ENCODE results near the gene GLOD5.

The GLOD5 gene

GRCh38 chrX:48761674-48762471 is at the start of gene GLOD5:
Gene GLOD5 (plus strand): TSS chrX:48761747. CDS start chrX:48761791, 44 bp downstream.
- no peak for FAIRE-seq

- no peak for FAIRE-seq
Measured at GRCh38 chrX:48711929-48712505, 49.5 kb upstream of the GLOD5 start.

GRCh38 chrX:48713847-48714246 is 47.7 kb upstream of the GLOD5 start:
- no peak for FAIRE-seq

GRCh38 chrX:48714573-48714972 is 47.0 kb upstream of the GLOD5 start:
- no peak for FAIRE-seq

- no peak for FAIRE-seq
Measured at GRCh38 chrX:48715072-48715471, 46.5 kb upstream of the GLOD5 start.

GRCh38 chrX:48715876-48716502 is 45.6 kb upstream of the GLOD5 start:
- no peak for FAIRE-seq

- FAIRE-seq: no peak
Measured at GRCh38 chrX:48719958-48720357, 41.6 kb upstream of the GLOD5 start.

- no peak for FAIRE-seq
Measured at GRCh38 chrX:48720577-48721250, 40.8 kb upstream of the GLOD5 start.

GRCh38 chrX:48721916-48722315 is 39.6 kb upstream of the GLOD5 start:
- no peak for FAIRE-seq

- FAIRE-seq: no peak
Measured at GRCh38 chrX:48726596-48726995, 35.0 kb upstream of the GLOD5 start.

- no peak for FAIRE-seq
Measured at GRCh38 chrX:48728653-48729052, 32.9 kb upstream of the GLOD5 start.

- no peak for FAIRE-seq
Measured at GRCh38 chrX:48736303-48736702, 25.2 kb upstream of the GLOD5 start.

GRCh38 chrX:48736878-48737212 is 24.7 kb upstream of the GLOD5 start:
- no peak for FAIRE-seq

- peak; percentile 88 for FAIRE-seq
Measured at GRCh38 chrX:48737213-48737938, 24.2 kb upstream of the GLOD5 start.

- no peak for FAIRE-seq
Measured at GRCh38 chrX:48737940-48738339, 23.6 kb upstream of the GLOD5 start.

- no peak for FAIRE-seq
Measured at GRCh38 chrX:48741834-48742233, 19.7 kb upstream of the GLOD5 start.

GRCh38 chrX:48745222-48745621 is 16.3 kb upstream of the GLOD5 start:
- no peak for FAIRE-seq

GRCh38 chrX:48747415-48748016 is 14.0 kb upstream of the GLOD5 start:
- FAIRE-seq: no peak

GRCh38 chrX:48749182-48749581 is 12.4 kb upstream of the GLOD5 start:
- FAIRE-seq: no peak

GRCh38 chrX:48751343-48751742 is 10.2 kb upstream of the GLOD5 start:
- no peak for FAIRE-seq

GRCh38 chrX:48752498-48752897 is 9.0 kb upstream of the GLOD5 start:
- FAIRE-seq: no peak

- FAIRE-seq: no peak
Measured at GRCh38 chrX:48753708-48754228, 7.8 kb upstream of the GLOD5 start.
